ENCODE data around the gene ZFYVE28. TPM values are rescaled to one million over a fixed set of nuclear protein-coding genes. Genes with fewer than 3 reads are reported as not detected.

The ZFYVE28 gene
- total RNA-seq, 1 donor from 2014 or later: 5.9 TPM

- H3K27ac Mint-ChIP-seq: peak overlapping the region; percentile 31
- H3K9me3 Mint-ChIP-seq: no peaks in the 10 kb centered on the region
- H3K36me3 Mint-ChIP-seq (ENCODE audit: low read depth): no peaks in the 10 kb centered on the region
- H3K4me1 Mint-ChIP-seq: peaks cover 19% of the 10 kb centered on the region
- CTCF ChIA-PET: no interaction called here
- no peak overlapping the region for H3K4me3 Mint-ChIP-seq
- ATAC-seq (ENCODE audit: low read depth): no peak
- POLR2A ChIA-PET: interaction anchor here (0.9 to 1.1 kb wide), 3 partner anchors 10 to 112 kb away, joined by 3 read pairs; no protein-coding TSS in a partner anchor
- TF ChIP-seq CTCF (IDR thresholded peaks at IDR 0.05): no peak
- intact Hi-C loops (cut with micrococcal nuclease): no loop called here
- H3K27me3 Mint-ChIP-seq: no peaks in the 10 kb centered on the region
- DNase-seq: no peak
Measured at GRCh38 chr4:2291705-2292645, 126.5 kb downstream of the ZFYVE28 start.

GRCh38 chr4:2290974-2291704, 127.3 kb downstream of the ZFYVE28 start:
- Mint-ChIP-seq H3K36me3 (ENCODE audit: low read depth) (no peaks in the 10 kb centered on the region), H3K4me1 (peaks cover 19% of the 10 kb centered on the region), H3K9me3 (no peaks in the 10 kb centered on the region), H3K4me3 (peak overlapping the region; percentile 66), H3K27ac (peak overlapping the region; percentile 70), H3K27me3 (no peaks in the 10 kb centered on the region)
- ChIA-PET CTCF (no interaction called here), POLR2A (interaction anchor here (0.6 to 3.2 kb wide), 8 partner anchors 9 to 64 kb away, joined by 3 to 21 read pairs (median 4); partner anchors contain the start of gene MXD4)
- intact Hi-C loops (cut with micrococcal nuclease): loop anchor here (1.0 kb wide), 1 partner anchor 9 kb away; no protein-coding TSS in a partner anchor
- ATAC-seq (ENCODE audit: low read depth) (peak; percentile 74), DNase-seq (peak; percentile 38)
- no peak for TF ChIP-seq CTCF (IDR thresholded peaks at IDR 0.05)

GRCh38 chr4:2290488-2290887, 128.0 kb downstream of the ZFYVE28 start:
- ChIA-PET POLR2A (interaction anchor here (0.9 to 3.2 kb wide), 7 partner anchors 8 to 65 kb away, joined by 3 to 21 read pairs (median 3); partner anchors contain the start of gene MXD4), CTCF (no interaction called here)
- Mint-ChIP-seq H3K27me3 (no peaks in the 10 kb centered on the region), H3K4me3 (peak overlapping the region; percentile 66), H3K4me1 (peaks cover 19% of the 10 kb centered on the region), H3K36me3 (ENCODE audit: low read depth) (no peaks in the 10 kb centered on the region), H3K9me3 (no peaks in the 10 kb centered on the region), H3K27ac (peak overlapping the region; percentile 70)
- peak; percentile 58 for ATAC-seq (ENCODE audit: low read depth)
- intact Hi-C loops (cut with micrococcal nuclease): loop anchor here (1.0 kb wide), 1 partner anchor 8 kb away; no protein-coding TSS in a partner anchor
- no peak for DNase-seq
- TF ChIP-seq CTCF (IDR thresholded peaks at IDR 0.05): no peak

- Mint-ChIP-seq H3K4me1 (peaks cover 19% of the 10 kb centered on the region), H3K36me3 (ENCODE audit: low read depth) (no peaks in the 10 kb centered on the region), H3K9me3 (no peaks in the 10 kb centered on the region), H3K27me3 (no peaks in the 10 kb centered on the region), H3K27ac (no peak overlapping the region), H3K4me3 (no peak overlapping the region)
- peak; percentile 20 for DNase-seq
- TF ChIP-seq CTCF (IDR thresholded peaks at IDR 0.05): no peak
- CTCF ChIA-PET: no interaction called here
- POLR2A ChIA-PET: interaction anchor here (0.9 to 3.2 kb wide), 4 partner anchors 8 to 65 kb away, joined by 3 to 21 read pairs (median 9); partner anchors contain the start of gene MXD4
- peak; percentile 47 for ATAC-seq (ENCODE audit: low read depth)
- intact Hi-C loops (cut with micrococcal nuclease): loop anchor here (1.0 kb wide), 1 partner anchor 8 kb away; no protein-coding TSS in a partner anchor
Measured at GRCh38 chr4:2289955-2290333, 128.5 kb downstream of the ZFYVE28 start.

Data from activated B cell treated with CpG ODN at 0.5 μM for 24 hours (primary cell).